Panc1 (cell line): ENCODE measurements around the gene CNTLN.

Experiments used
- POLR2AphosphoS5 ChIP-seq: IDR thresholded peaks from 2 replicates; pipeline ENCODE4 v1.6.1; 2012; ENCODE audit warnings: mild to moderate bottlenecking, low read depth, low read length, moderate library complexity
- SIN3A ChIP-seq: IDR thresholded peaks from 2 replicates; pipeline ENCODE4 v1.6.1; 2012; ENCODE audit warnings: low read depth, mild to moderate bottlenecking, low read length, moderate library complexity, borderline replicate concordance; ENCODE audit not compliant: insufficient read depth
- TCF7L2 ChIP-seq: IDR thresholded peaks from 2 replicates; pipeline ENCODE4 v1.6.1; 2011; ENCODE audit warnings: mild to moderate bottlenecking, low read depth, low read length, inconsistent platforms
- TF ChIP-seq, protein P1 (sequence below): fragments of 450-650 bp; IDR thresholded peaks from 2 replicates; pipeline ENCODE4 v1.5.1; 2017; ENCODE audit warnings: mild to moderate bottlenecking
- TF ChIP-seq, protein P2 (sequence below), 2 experiments: IDR thresholded peaks; 2 replicates each; pipeline ENCODE4 v1.6.1; 2011 to 2012; ENCODE audit warnings: low read depth in 2 of 2, control low read depth in 1 of 2, low read length in 1 of 2, mild to moderate bottlenecking in 1 of 2, moderate library complexity in 1 of 2; ENCODE audit not compliant: insufficient read depth in 1 of 2

DNA sequence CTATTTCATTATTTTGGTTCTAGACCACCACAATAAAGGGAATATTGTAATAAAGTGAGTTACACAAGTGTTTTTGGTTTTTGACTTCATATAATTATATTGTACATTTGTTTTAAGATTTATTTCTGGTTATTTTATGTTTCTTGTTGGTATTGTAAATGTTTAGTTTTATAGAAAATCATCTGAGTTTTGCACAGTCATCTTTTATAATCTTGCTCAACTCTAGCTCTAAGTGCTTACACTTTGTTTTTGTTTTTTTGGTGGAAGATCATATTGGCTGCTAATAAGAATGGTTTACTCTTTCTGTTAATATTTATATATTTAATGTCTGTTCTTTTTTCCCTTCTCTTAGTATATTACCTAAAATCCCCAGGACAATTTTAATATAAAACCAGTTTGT is 135.0 kb downstream of the CNTLN start:
- TF ChIP-seq, protein P1, sequence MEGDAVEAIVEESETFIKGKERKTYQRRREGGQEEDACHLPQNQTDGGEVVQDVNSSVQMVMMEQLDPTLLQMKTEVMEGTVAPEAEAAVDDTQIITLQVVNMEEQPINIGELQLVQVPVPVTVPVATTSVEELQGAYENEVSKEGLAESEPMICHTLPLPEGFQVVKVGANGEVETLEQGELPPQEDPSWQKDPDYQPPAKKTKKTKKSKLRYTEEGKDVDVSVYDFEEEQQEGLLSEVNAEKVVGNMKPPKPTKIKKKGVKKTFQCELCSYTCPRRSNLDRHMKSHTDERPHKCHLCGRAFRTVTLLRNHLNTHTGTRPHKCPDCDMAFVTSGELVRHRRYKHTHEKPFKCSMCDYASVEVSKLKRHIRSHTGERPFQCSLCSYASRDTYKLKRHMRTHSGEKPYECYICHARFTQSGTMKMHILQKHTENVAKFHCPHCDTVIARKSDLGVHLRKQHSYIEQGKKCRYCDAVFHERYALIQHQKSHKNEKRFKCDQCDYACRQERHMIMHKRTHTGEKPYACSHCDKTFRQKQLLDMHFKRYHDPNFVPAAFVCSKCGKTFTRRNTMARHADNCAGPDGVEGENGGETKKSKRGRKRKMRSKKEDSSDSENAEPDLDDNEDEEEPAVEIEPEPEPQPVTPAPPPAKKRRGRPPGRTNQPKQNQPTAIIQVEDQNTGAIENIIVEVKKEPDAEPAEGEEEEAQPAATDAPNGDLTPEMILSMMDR, result no peak
- TF ChIP-seq POLR2AphosphoS5 (no peak), SIN3A (no peak), TCF7L2 (no peak)
- TF ChIP-seq, protein P2, sequence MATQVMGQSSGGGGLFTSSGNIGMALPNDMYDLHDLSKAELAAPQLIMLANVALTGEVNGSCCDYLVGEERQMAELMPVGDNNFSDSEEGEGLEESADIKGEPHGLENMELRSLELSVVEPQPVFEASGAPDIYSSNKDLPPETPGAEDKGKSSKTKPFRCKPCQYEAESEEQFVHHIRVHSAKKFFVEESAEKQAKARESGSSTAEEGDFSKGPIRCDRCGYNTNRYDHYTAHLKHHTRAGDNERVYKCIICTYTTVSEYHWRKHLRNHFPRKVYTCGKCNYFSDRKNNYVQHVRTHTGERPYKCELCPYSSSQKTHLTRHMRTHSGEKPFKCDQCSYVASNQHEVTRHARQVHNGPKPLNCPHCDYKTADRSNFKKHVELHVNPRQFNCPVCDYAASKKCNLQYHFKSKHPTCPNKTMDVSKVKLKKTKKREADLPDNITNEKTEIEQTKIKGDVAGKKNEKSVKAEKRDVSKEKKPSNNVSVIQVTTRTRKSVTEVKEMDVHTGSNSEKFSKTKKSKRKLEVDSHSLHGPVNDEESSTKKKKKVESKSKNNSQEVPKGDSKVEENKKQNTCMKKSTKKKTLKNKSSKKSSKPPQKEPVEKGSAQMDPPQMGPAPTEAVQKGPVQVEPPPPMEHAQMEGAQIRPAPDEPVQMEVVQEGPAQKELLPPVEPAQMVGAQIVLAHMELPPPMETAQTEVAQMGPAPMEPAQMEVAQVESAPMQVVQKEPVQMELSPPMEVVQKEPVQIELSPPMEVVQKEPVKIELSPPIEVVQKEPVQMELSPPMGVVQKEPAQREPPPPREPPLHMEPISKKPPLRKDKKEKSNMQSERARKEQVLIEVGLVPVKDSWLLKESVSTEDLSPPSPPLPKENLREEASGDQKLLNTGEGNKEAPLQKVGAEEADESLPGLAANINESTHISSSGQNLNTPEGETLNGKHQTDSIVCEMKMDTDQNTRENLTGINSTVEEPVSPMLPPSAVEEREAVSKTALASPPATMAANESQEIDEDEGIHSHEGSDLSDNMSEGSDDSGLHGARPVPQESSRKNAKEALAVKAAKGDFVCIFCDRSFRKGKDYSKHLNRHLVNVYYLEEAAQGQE (IDR thresholded peaks at IDR 0.05; ENCODE audit: insufficient read depth in 1 of 2, low read depth in 2 of 2, low read length in 1 of 2), result no peak
